Coronary artery (tissue), 2 donors: Measurements from ENCODE around the gene BSG.

Experiments
- DNase-seq: peaks from one replicate; pipeline ENCODE4 v3.0.0-alpha.2; 2017; ENCODE audit warnings: low spot score
- H3K27ac ChIP-seq, 2 donors: fragments of 200-600 bp; sonication (generic); one replicate each; pipeline ENCODE4 v1.5.1; 2016 to 2019
- H3K4me3 ChIP-seq: fragments of 200-600 bp; sonication (generic); 2 replicates; pipeline ENCODE4 v1.5.1; 2016; ENCODE audit warnings: mild to moderate bottlenecking, moderate library complexity
- CTCF ChIP-seq: fragments of 200-600 bp; sonication (generic); IDR thresholded peaks from one replicate; pipeline ENCODE4 v1.5.1; 2019; ENCODE audit warnings: antibody characterized with exemption

BSG gene

GRCh38 chr19:531009-531752 is 41.2 kb upstream of the BSG start:
- TF ChIP-seq CTCF, result no peak
- Histone ChIP-seq H3K4me3 (peak overlapping the region; percentile 94), H3K27ac (peak overlapping the region; percentile 91 to 97)
- peak; percentile 83 for DNase-seq

- peak; percentile 75 for DNase-seq
- Histone ChIP-seq H3K27ac (peak within 1 kb of the TSS; percentile 91 to 97), H3K4me3 (peak within 1 kb of the TSS; percentile 94)
- TF ChIP-seq CTCF, result no peak
Observed at GRCh38 chr19:531753-532560, 40.4 kb upstream of the BSG start, which contains the start of gene CDC34. Gene CDC34, plus strand, starts transcription at chr19:531760. Its CDS starts 172 bp downstream, at chr19:531932.

GRCh38 chr19:532561-533363 is 39.6 kb upstream of the BSG start:
- no peak for DNase-seq
- Histone ChIP-seq H3K4me3 (peak overlapping the region; percentile 94), H3K27ac (peak overlapping the region; percentile 89 to 91)
- TF ChIP-seq CTCF, result no peak

- DNase-seq, result no peak
- Histone ChIP-seq H3K4me3 (peak overlapping the region; percentile 94), H3K27ac (peak overlapping the region; percentile 89 to 91)
- TF ChIP-seq CTCF, result no peak
Observed at GRCh38 chr19:533364-534058, 38.9 kb upstream of the BSG start.

- H3K27ac ChIP-seq, result peak overlapping the region; percentile 89 to 91
- DNase-seq, result no peak
- no peak for TF ChIP-seq CTCF
- peak overlapping the region; percentile 94 for H3K4me3 ChIP-seq
Observed at GRCh38 chr19:534088-534487, 38.3 kb upstream of the BSG start.
